Caco-2 (cell line): ENCODE data around the gene ALG12. TPM values are rescaled to one million over a fixed set of nuclear protein-coding genes. Genes with fewer than 3 reads are reported as not detected.

Experiments
- BruUV-seq: library from RNA; stranded (reverse); fragments of 400-500 nt; replicated peaks from 2 replicates; lab custom pipeline; 2021; lab: Mats Ljungman, UMichigan
- CTCF ChIA-PET: fragments of 300-600 bp; sonication (Branson Sonifier 250); formaldehyde crosslinking; loops from one replicate; lab custom pipeline; 2022; ENCODE audit warnings: antibody characterized with exemption; lab: Charles Lee
- POLR2A ChIA-PET: fragments of 300-600 bp; sonication (Branson Sonifier 250); formaldehyde crosslinking; loops from one replicate; lab custom pipeline; 2022; ENCODE audit warnings: antibody characterized with exemption; lab: Charles Lee
- DNase-seq, 2 experiments: peaks; one replicate each; pipeline versions ENCODE4 v3.0.0 to v3.0.0-alpha.2; 2020 to 2022
- H3K27me3 ChIP-seq: replicated peaks from 2 replicates; pipeline ENCODE4 v1.6.0; 2011; ENCODE audit warnings: low read length; ENCODE audit not compliant: control insufficient read depth, insufficient read depth
- H3K36me3 ChIP-seq: 2 replicates; pipeline ENCODE4 v1.5.1; 2011; ENCODE audit warnings: low read length; ENCODE audit not compliant: control insufficient read depth, insufficient read depth
- H3K4me1 ChIP-seq: fragments of 250-450 bp; sonication (Bioruptor Pico); 2 replicates; pipeline ENCODE4 v1.5.1; 2020; ENCODE audit warnings: mild to moderate bottlenecking
- H3K4me3 ChIP-seq: 2 replicates; pipeline ENCODE4 v1.5.1; 2011; ENCODE audit warnings: low read depth, mild to moderate bottlenecking, control low read depth, low read length
- H3K9me3 ChIP-seq: fragments of 250-450 bp; sonication (Bioruptor Pico); 2 replicates; pipeline ENCODE4 v1.5.1; 2020; ENCODE audit warnings: mild to moderate bottlenecking, moderate library complexity
- H3K27ac Mint-ChIP-seq: one replicate; pipeline ENCODE4 v1.8.0; 2022; ENCODE audit warnings: mixed read lengths; ENCODE audit not compliant: unreplicated experiment
- H3K27me3 Mint-ChIP-seq: one replicate; pipeline ENCODE4 v1.8.0; 2022; ENCODE audit warnings: mixed read lengths; ENCODE audit not compliant: insufficient read depth, unreplicated experiment
- H3K36me3 Mint-ChIP-seq: one replicate; pipeline ENCODE4 v1.8.0; 2022; ENCODE audit warnings: mild to moderate bottlenecking, mixed read lengths; ENCODE audit not compliant: insufficient read depth, unreplicated experiment
- H3K4me1 Mint-ChIP-seq: one replicate; pipeline ENCODE4 v1.8.0; 2022; ENCODE audit warnings: low read depth, mixed read lengths; ENCODE audit not compliant: unreplicated experiment
- H3K4me3 Mint-ChIP-seq: one replicate; pipeline ENCODE4 v1.8.0; 2022; ENCODE audit warnings: mild to moderate bottlenecking, moderate library complexity, mixed read lengths; ENCODE audit not compliant: unreplicated experiment
- H3K9me3 Mint-ChIP-seq: one replicate; pipeline ENCODE4 v1.8.0; 2022; ENCODE audit warnings: mixed read lengths; ENCODE audit not compliant: unreplicated experiment
- CTCF ChIP-seq, 2 experiments: fragments of 200-600 bp in 1 of 2; IDR thresholded peaks; 1 replicate in 1 of 2; 2 replicates in 1 of 2; pipeline versions ENCODE4 v1.5.1 to v1.8.0; 2011 to 2022; ENCODE audit warnings: antibody characterized with exemption in 1 of 2, control low read depth in 1 of 2, inconsistent platforms in 1 of 2, low read depth in 1 of 2, low read length in 1 of 2, mild to moderate bottlenecking in 1 of 2, moderate library complexity in 1 of 2; ENCODE audit not compliant: insufficient read depth in 1 of 2, severe bottlenecking in 1 of 2, unreplicated experiment in 1 of 2
- intact Hi-C: fragments of 100-400 bp; cut with micrococcal nuclease; formaldehyde crosslinking; loops from one replicate; pipeline ENCODE4 v1.10.0; 2022; ENCODE audit not compliant: unreplicated experiment
- total RNA-seq: library from RNA; stranded (reverse); gene quantifications from 2 replicates; pipeline ENCODE4 v1.2.3, GENCODE V29; 2022

Gene ALG12
- total RNA-seq, 1 experiment from 2014 or later, result 35.7 TPM

GRCh38 chr22:49881856-49882255 is 36.4 kb downstream of the ALG12 start:
- Mint-ChIP-seq H3K27ac (no peak overlapping the region), H3K9me3 (no peaks in the 10 kb centered on the region), H3K36me3 (peaks cover 63% of the 10 kb centered on the region), H3K4me3 (no peak overlapping the region), H3K4me1 (no peaks in the 10 kb centered on the region), H3K27me3 (no peaks in the 10 kb centered on the region)
- ChIA-PET POLR2A (no interaction called here), CTCF (no interaction called here)
- Histone ChIP-seq H3K9me3 (no peaks in the 10 kb centered on the region), H3K4me3 (no peak overlapping the region), H3K4me1 (no peaks in the 10 kb centered on the region), H3K27me3 (no peaks in the 10 kb centered on the region), H3K36me3 (peaks cover 2% of the 10 kb centered on the region; the same call in 1 of the 2 replicates)
- no TSS peak for BruUV-seq
- DNase-seq, result no peak
- TF ChIP-seq CTCF (IDR thresholded peaks at IDR 0.05; ENCODE audit: insufficient read depth in 1 of 2, low read depth in 1 of 2, low read length in 1 of 2, severe bottlenecking in 1 of 2, unreplicated experiment in 1 of 2), result no peak
- intact Hi-C loops, result no loop called here

- CTCF ChIA-PET, result no interaction called here
- Histone ChIP-seq H3K4me1 (no peaks in the 10 kb centered on the region), H3K4me3 (no peak overlapping the region), H3K27me3 (no peaks in the 10 kb centered on the region), H3K36me3 (no peaks in the 10 kb centered on the region), H3K9me3 (no peaks in the 10 kb centered on the region)
- Mint-ChIP-seq H3K36me3 (peaks cover 61% of the 10 kb centered on the region), H3K27ac (no peak overlapping the region), H3K4me3 (no peak overlapping the region), H3K27me3 (no peaks in the 10 kb centered on the region), H3K4me1 (no peaks in the 10 kb centered on the region), H3K9me3 (no peaks in the 10 kb centered on the region)
- no peak for TF ChIP-seq CTCF (IDR thresholded peaks at IDR 0.05; ENCODE audit: insufficient read depth in 1 of 2, low read depth in 1 of 2, low read length in 1 of 2, severe bottlenecking in 1 of 2, unreplicated experiment in 1 of 2)
- POLR2A ChIA-PET, result no interaction called here
- DNase-seq, result no peak
- intact Hi-C loops, result no loop called here
- BruUV-seq, result no TSS peak
Observed at GRCh38 chr22:49880281-49880680, 38.0 kb downstream of the ALG12 start.

- no peak for DNase-seq
- Mint-ChIP-seq H3K27me3 (no peaks in the 10 kb centered on the region), H3K4me1 (no peaks in the 10 kb centered on the region), H3K27ac (no peak overlapping the region), H3K4me3 (no peak overlapping the region), H3K36me3 (peaks cover 57% of the 10 kb centered on the region), H3K9me3 (no peaks in the 10 kb centered on the region)
- Histone ChIP-seq H3K36me3 (no peaks in the 10 kb centered on the region), H3K4me1 (no peaks in the 10 kb centered on the region), H3K4me3 (no peak overlapping the region), H3K9me3 (no peaks in the 10 kb centered on the region), H3K27me3 (no peaks in the 10 kb centered on the region)
- ChIA-PET CTCF (no interaction called here), POLR2A (no interaction called here)
- intact Hi-C loops, result no loop called here
- TF ChIP-seq CTCF (IDR thresholded peaks at IDR 0.05; ENCODE audit: insufficient read depth in 1 of 2, low read depth in 1 of 2, low read length in 1 of 2, severe bottlenecking in 1 of 2, unreplicated experiment in 1 of 2), result no peak
- BruUV-seq, result no TSS peak
Observed at GRCh38 chr22:49879871-49880270, 38.4 kb downstream of the ALG12 start.
